ENCODE data around the gene SLC5A5.

GRCh38 chr19:17933414-17934129 lies 61.8 kb downstream of the SLC5A5 start:
- TF ChIP-seq EZH2phosphoT487 (IDR thresholded peaks at IDR 0.05; ENCODE audit: low read depth) (no peak), CTCF (IDR thresholded peaks at IDR 0.05; ENCODE audit: low read depth, low read length) (no peak)
